Aorta (tissue), 5 donors: ENCODE results near the gene LAMA3. TPM values are rescaled to one million over a fixed set of nuclear protein-coding genes. Genes with fewer than 3 reads are reported as not detected.

Experiments used
- ATAC-seq: fragments of 200-7000 bp; cut with Tn5 transposase; one replicate; pipeline ENCODE4 v1.9.1; 2022; ENCODE audit warnings: moderate library complexity; ENCODE audit not compliant: low FRiP score
- DNase-seq, 2 donors: peaks; one replicate each; pipeline ENCODE4 v3.0.0-alpha.2; 2020
- H3K27ac ChIP-seq, 2 donors: one replicate each; pipeline ENCODE4 v1.5.1; 2013; ENCODE audit warnings: low read length in 2 of 2, mild to moderate bottlenecking in 2 of 2, moderate library complexity in 2 of 2, control low read depth in 1 of 2, inconsistent platforms in 1 of 2, low read depth in 1 of 2
- H3K27me3 ChIP-seq, 2 donors: one replicate each; pipeline ENCODE4 v1.6.1; 2013; ENCODE audit warnings: control low read depth in 1 of 2, low read length in 1 of 2, mild to moderate bottlenecking in 1 of 2, moderate library complexity in 1 of 2; ENCODE audit not compliant: insufficient read depth in 2 of 2, control insufficient read depth in 1 of 2
- H3K36me3 ChIP-seq, 2 donors: one replicate each; pipeline ENCODE4 v1.6.1; 2013; ENCODE audit warnings: control low read depth in 1 of 2, low read length in 1 of 2, mild to moderate bottlenecking in 1 of 2; ENCODE audit not compliant: insufficient read depth in 2 of 2, control insufficient read depth in 1 of 2
- H3K4me1 ChIP-seq, 2 donors: one replicate each; pipeline ENCODE4 v1.6.1; 2013; ENCODE audit warnings: low read length in 2 of 2, control low read depth in 1 of 2, mild to moderate bottlenecking in 1 of 2, moderate library complexity in 1 of 2; ENCODE audit not compliant: insufficient read depth in 2 of 2, control insufficient read depth in 1 of 2
- H3K4me3 ChIP-seq, 2 donors: one replicate each; pipeline ENCODE4 v1.5.1; 2013; ENCODE audit warnings: low read length in 2 of 2, control low read depth in 1 of 2, mild to moderate bottlenecking in 1 of 2
- H3K9me3 ChIP-seq: one replicate; pipeline ENCODE4 v1.6.1; 2013; ENCODE audit warnings: mild to moderate bottlenecking, low read length; ENCODE audit not compliant: control insufficient read depth
- WGBS, 2 donors: extraction: QIAGEN DNeasy Blood & Tissue Kit; methylation state at CpG; one replicate each; pipeline ENCODE4 v1.1.7; 2013; 5-methylcytosine and 5-hydroxymethylcytosine counted together
- intact Hi-C, 2 donors: fragments of 100-400 bp; cut with DNase I; formaldehyde crosslinking; loops; one replicate each; pipeline versions ENCODE4 v1.14.2 to v1.15.0; 2022
- polyA plus RNA-seq, 2 donors: library from polyadenylated mRNA; stranded (reverse); fragments of 200-250 nt; gene quantifications; one replicate each; pipeline ENCODE4 v1.2.3, GENCODE V29; 2013
- total RNA-seq, 2 donors: library from RNA; stranded (reverse); fragmentation: NEBNext Ultra II Directional; extraction: Animal tissue kit (Norgen Biotek cat#: 25700); gene quantifications; one replicate each; pipeline ENCODE4 v1.2.1, GENCODE V29; 2021
- donor health status: healthy with polysubstance abuse.
- donor health status: Bipolar disorder and iron deficiency.
- donor health status: DM: no; HTN: no; CAD: no.
- donor health status: DM: no; HTN: no; CAD: no.
- donor health status: DM: yes; HTN: yes; CAD: no.

Gene LAMA3
- total and polyA plus RNA-seq, 4 donors, result 3.4 to 29.0 (median 17.6) TPM

DNA sequence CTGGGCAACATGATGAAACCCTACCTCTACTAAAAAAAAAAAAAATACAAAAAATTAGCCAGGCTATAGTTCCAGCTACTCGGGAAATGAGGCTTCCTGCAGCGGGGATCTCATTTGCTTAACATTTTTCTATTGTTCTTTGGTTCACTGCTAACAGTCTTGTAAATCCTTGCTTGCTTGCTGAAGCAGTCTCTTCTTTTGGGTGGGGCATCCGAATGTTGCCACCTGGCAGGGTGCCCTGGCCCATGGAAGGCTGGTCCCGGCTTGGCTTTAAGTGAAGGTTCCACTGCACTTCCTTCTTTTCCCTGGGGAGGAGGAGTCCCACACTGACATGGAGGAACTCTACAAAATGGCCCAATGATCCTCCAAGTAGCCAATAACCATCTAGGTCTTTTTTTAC lies 20.5 kb upstream of the LAMA3 start:
- Histone ChIP-seq H3K27ac (no peak overlapping the region), H3K36me3 (no peaks in the 10 kb centered on the region), H3K9me3 (no peaks in the 10 kb centered on the region), H3K27me3 (no peaks in the 10 kb centered on the region), H3K4me3 (no peak overlapping the region), H3K4me1 (no peaks in the 10 kb centered on the region)
- intact Hi-C loops, result no loop called here
- 39 to 43% methylated on average over 4 of the region's 4 CpGs for WGBS, 2 donors
- DNase-seq (no peak), ATAC-seq (no peak)

- intact Hi-C loops, result no loop called here
- no peaks in the 10 kb centered on the region for H3K36me3 ChIP-seq
- no peaks in the 10 kb centered on the region for H3K27me3 ChIP-seq
- H3K9me3 ChIP-seq, result no peaks in the 10 kb centered on the region
- no peaks in the 10 kb centered on the region for H3K4me1 ChIP-seq
- WGBS, 2 donors, result 83 to 87% methylated on average over 8 of the region's 8 CpGs
- no peak overlapping the region for H3K27ac ChIP-seq
- ATAC-seq (no peak), DNase-seq (no peak)
- no peak overlapping the region for H3K4me3 ChIP-seq
Observed at GRCh38 chr18:23669202-23669766, 20.0 kb upstream of the LAMA3 start.

GRCh38 chr18:23669804-23670405 lies 19.3 kb upstream of the LAMA3 start:
- ATAC-seq, result no peak
- H3K9me3 ChIP-seq, result no peaks in the 10 kb centered on the region

DNA sequence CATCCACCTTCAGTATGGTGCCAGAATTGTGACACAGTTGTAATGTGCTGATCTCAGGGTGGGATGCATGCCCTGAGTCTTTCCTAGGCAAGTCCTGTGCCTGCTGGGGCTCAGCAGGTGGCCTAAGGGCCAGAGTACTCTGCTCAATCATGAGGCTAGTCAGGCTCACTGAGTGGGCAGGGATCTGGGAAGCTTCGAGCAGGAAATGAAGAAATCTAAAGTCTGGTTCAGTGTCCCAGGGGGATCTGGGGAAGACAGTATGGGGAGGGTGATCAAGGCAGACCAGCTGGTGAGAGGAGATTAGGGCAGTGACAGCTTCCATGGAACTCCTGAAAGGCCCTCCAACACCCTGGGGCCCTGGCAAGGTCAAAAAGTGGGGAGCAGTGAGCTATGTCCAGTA lies 17.7 kb upstream of the LAMA3 start:
- no peaks in the 10 kb centered on the region for H3K4me1 ChIP-seq
- ATAC-seq (peak; percentile 12), DNase-seq (no peak)
- no peaks in the 10 kb centered on the region for H3K27me3 ChIP-seq
- intact Hi-C loops, result no loop called here
- 59% methylated on average over 1 of the region's 1 CpG for WGBS, 2 donors
- no peak overlapping the region for H3K4me3 ChIP-seq
- H3K9me3 ChIP-seq, result no peaks in the 10 kb centered on the region
- H3K27ac ChIP-seq, result no peak overlapping the region
- no peaks in the 10 kb centered on the region for H3K36me3 ChIP-seq

More at GRCh38 chr18:23669804-23670405, 19.3 kb upstream of the LAMA3 start:
- Histone ChIP-seq H3K36me3 (no peaks in the 10 kb centered on the region), H3K4me1 (no peaks in the 10 kb centered on the region), H3K27ac (no peak overlapping the region), H3K4me3 (no peak overlapping the region), H3K27me3 (no peaks in the 10 kb centered on the region)
- 51 to 69% methylated on average over 4 of the region's 4 CpGs for WGBS, 2 donors
- intact Hi-C loops, result no loop called here
- no peak for DNase-seq

- WGBS, 2 donors, result 39 to 67% methylated on average over 1 of the region's 1 CpG
- ATAC-seq, result no peak
Observed at GRCh38 chr18:23673725-23674124, 15.5 kb upstream of the LAMA3 start.

GRCh38 chr18:23675236-23675635 lies 14.0 kb upstream of the LAMA3 start:
- H3K27ac ChIP-seq, result no peak overlapping the region
- no peak for ATAC-seq
- H3K36me3 ChIP-seq, result no peaks in the 10 kb centered on the region
- no peak overlapping the region for H3K4me3 ChIP-seq
- peaks cover 1% of the 10 kb centered on the region for H3K9me3 ChIP-seq
- intact Hi-C loops, result no loop called here
- no peaks in the 10 kb centered on the region for H3K27me3 ChIP-seq
- DNase-seq, result no peak
- H3K4me1 ChIP-seq, result no peaks in the 10 kb centered on the region

More at GRCh38 chr18:23673725-23674124, 15.5 kb upstream of the LAMA3 start:
- H3K27ac ChIP-seq, result no peak overlapping the region
- no peaks in the 10 kb centered on the region for H3K4me1 ChIP-seq
- DNase-seq, result no peak
- H3K36me3 ChIP-seq, result no peaks in the 10 kb centered on the region
- no peaks in the 10 kb centered on the region for H3K9me3 ChIP-seq
- intact Hi-C loops, result no loop called here
- H3K27me3 ChIP-seq, result no peaks in the 10 kb centered on the region
- no peak overlapping the region for H3K4me3 ChIP-seq

- H3K4me3 ChIP-seq, result no peak overlapping the region
- H3K36me3 ChIP-seq, result no peaks in the 10 kb centered on the region
- ATAC-seq (no peak), DNase-seq (no peak)
- H3K27me3 ChIP-seq, result no peaks in the 10 kb centered on the region
- peaks cover 1% of the 10 kb centered on the region for H3K9me3 ChIP-seq
- intact Hi-C loops, result no loop called here
- no peak overlapping the region for H3K27ac ChIP-seq
- 88 to 90% methylated on average over 3 of the region's 3 CpGs for WGBS, 2 donors
- H3K4me1 ChIP-seq, result no peaks in the 10 kb centered on the region
Observed at GRCh38 chr18:23675896-23676295, 13.4 kb upstream of the LAMA3 start.

- Histone ChIP-seq H3K9me3 (peaks cover 1% of the 10 kb centered on the region), H3K4me1 (no peaks in the 10 kb centered on the region), H3K27me3 (no peaks in the 10 kb centered on the region), H3K27ac (no peak overlapping the region), H3K36me3 (no peaks in the 10 kb centered on the region), H3K4me3 (no peak overlapping the region)
- ATAC-seq, result no peak
- intact Hi-C loops, result no loop called here
- WGBS, 2 donors, result 56% methylated on average over 2 of the region's 2 CpGs
- no peak for DNase-seq
Observed at GRCh38 chr18:23682045-23682444, 7.2 kb upstream of the LAMA3 start.

DNA sequence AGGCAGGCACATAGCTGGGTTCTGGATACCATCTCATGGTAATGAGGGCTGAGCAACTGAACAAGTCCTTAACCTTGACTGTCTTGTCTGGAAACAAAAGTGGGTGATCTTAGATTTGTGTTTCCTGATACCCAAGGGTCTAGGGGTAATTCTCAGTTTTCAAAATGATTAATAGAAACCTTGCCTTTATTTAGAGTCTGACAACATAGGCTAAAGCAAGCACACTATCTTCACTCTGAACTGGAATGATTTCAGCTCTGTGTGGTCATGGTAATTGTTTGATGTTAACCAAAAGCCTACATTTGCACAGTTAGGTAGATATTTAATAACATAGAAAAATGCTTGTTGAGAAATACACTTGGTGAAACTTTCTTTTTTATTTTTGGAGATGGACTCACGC lies 6.8 kb upstream of the LAMA3 start:
- 94 to 97% methylated on average over 1 of the region's 1 CpG for WGBS, 2 donors
- H3K4me1 ChIP-seq, result no peaks in the 10 kb centered on the region
- peaks cover 1% of the 10 kb centered on the region for H3K9me3 ChIP-seq
- DNase-seq, result no peak
- no peak overlapping the region for H3K27ac ChIP-seq
- H3K27me3 ChIP-seq, result no peaks in the 10 kb centered on the region
- intact Hi-C loops, result no loop called here
- H3K4me3 ChIP-seq, result no peak overlapping the region
- H3K36me3 ChIP-seq, result no peaks in the 10 kb centered on the region
- ATAC-seq, result no peak
